ENCODE data around the gene ADAMTS17. TPM values are rescaled to one million over a fixed set of nuclear protein-coding genes. Genes with fewer than 3 reads are reported as not detected.

Gene ADAMTS17
- total RNA-seq, 1 experiment from 2014 or later: 3.2 TPM

DNA sequence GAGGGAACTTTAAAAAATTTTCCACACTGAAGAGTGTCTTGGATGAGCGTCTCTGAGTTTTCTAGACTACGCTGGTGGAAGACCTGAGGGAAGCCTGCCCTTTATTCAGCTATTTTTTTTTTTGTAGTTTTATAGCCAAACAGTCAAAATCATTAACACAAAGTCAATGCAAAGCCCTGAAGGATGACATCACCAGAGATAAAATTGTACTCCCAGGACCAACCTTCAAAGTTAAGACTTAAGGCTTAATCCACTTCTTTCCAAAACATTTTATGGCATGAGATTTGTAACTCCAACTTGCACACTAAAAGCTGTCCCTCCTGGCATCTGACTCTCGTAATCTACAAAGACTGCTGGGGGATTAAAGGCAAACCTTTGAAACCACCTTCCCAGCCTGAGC lies 345.1 kb downstream of the ADAMTS17 start:
- H3K27ac ChIP-seq: no peak overlapping the region
- CTCF ChIA-PET: no interaction called here
- no peaks in the 10 kb centered on the region for H3K9me2 ChIP-seq (ENCODE audit: insufficient read depth)
- POLR2A ChIA-PET (ENCODE audit: unreplicated experiment): interaction anchor here (0.7 kb wide), 1 partner anchor 13 kb away, joined by 17 read pairs; no protein-coding TSS in a partner anchor
- H3F3A ChIP-seq (ENCODE audit: insufficient read depth, low read depth): no peaks in the 10 kb centered on the region
- H3K9me3 ChIP-seq (ENCODE audit: insufficient read depth, low read depth): no peaks in the 10 kb centered on the region
- no peaks in the 10 kb centered on the region for H3K27me3 ChIP-seq (ENCODE audit: insufficient read depth, low read depth)
- intact Hi-C loops (cut with micrococcal nuclease; ENCODE audit: unreplicated experiment): no loop called here
- H3K36me3 ChIP-seq (ENCODE audit: low read depth): no peaks in the 10 kb centered on the region
- no peaks in the 10 kb centered on the region for H3K79me2 ChIP-seq (ENCODE audit: low read depth)
- no peak for DNase-seq
- no TSS peak for BruUV-seq (replicated peaks)
- no peak overlapping the region for H2AFZ ChIP-seq
- H3K4me2 ChIP-seq: no peak overlapping the region
- no peaks in the 10 kb centered on the region for H4K20me1 ChIP-seq (ENCODE audit: insufficient read depth)
- no peaks in the 10 kb centered on the region for H3K4me1 ChIP-seq (replicated peaks; ENCODE audit: insufficient read depth)
- no peak for TF ChIP-seq EZH2 (IDR thresholded peaks at IDR 0.05; ENCODE audit: low read depth)
- TF ChIP-seq, protein P1, sequence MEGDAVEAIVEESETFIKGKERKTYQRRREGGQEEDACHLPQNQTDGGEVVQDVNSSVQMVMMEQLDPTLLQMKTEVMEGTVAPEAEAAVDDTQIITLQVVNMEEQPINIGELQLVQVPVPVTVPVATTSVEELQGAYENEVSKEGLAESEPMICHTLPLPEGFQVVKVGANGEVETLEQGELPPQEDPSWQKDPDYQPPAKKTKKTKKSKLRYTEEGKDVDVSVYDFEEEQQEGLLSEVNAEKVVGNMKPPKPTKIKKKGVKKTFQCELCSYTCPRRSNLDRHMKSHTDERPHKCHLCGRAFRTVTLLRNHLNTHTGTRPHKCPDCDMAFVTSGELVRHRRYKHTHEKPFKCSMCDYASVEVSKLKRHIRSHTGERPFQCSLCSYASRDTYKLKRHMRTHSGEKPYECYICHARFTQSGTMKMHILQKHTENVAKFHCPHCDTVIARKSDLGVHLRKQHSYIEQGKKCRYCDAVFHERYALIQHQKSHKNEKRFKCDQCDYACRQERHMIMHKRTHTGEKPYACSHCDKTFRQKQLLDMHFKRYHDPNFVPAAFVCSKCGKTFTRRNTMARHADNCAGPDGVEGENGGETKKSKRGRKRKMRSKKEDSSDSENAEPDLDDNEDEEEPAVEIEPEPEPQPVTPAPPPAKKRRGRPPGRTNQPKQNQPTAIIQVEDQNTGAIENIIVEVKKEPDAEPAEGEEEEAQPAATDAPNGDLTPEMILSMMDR (conservative IDR thresholded peaks at IDR 0.05): no peak
- H3K4me3 ChIP-seq: no peak overlapping the region

DNA sequence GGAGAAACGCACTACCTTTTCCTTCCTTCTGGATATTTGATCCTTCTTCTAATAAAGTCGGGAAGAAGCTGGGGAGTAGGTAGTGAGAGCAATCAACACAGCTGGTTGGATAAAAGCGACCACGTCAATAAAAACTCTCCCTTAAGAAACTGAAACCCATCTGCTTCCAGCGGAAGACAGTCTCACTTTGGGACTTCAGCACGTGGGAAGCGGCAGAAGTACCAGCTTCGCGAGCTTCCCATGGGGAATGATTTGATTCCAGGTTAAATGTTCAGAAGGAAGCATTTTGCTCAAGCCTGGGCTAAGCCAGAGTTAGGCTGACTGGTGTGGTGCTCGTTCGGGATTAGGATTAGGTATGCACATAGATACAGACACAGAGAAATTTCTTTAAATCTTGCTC lies 346.2 kb downstream of the ADAMTS17 start:
- H3K9me2 ChIP-seq (ENCODE audit: insufficient read depth): no peaks in the 10 kb centered on the region
- H4K20me1 ChIP-seq (ENCODE audit: insufficient read depth): no peaks in the 10 kb centered on the region
- H3K9me3 ChIP-seq (ENCODE audit: insufficient read depth, low read depth): no peaks in the 10 kb centered on the region
- no peaks in the 10 kb centered on the region for H3K79me2 ChIP-seq (ENCODE audit: low read depth)
- ChIA-PET POLR2A (ENCODE audit: unreplicated experiment) (interaction anchor here (0.6 to 0.7 kb wide), 2 partner anchors 313 to 527 kb away, joined by 3 to 4 read pairs; no protein-coding TSS in a partner anchor), CTCF (no interaction called here)
- H3K27me3 ChIP-seq (ENCODE audit: insufficient read depth, low read depth): no peaks in the 10 kb centered on the region
- BruUV-seq (replicated peaks): no TSS peak
- no peak overlapping the region for H3K4me3 ChIP-seq
- no peaks in the 10 kb centered on the region for H3K4me1 ChIP-seq (replicated peaks; ENCODE audit: insufficient read depth)
- H3F3A ChIP-seq (ENCODE audit: insufficient read depth, low read depth): no peaks in the 10 kb centered on the region
- no peak overlapping the region for H2AFZ ChIP-seq
- no peak for TF ChIP-seq EZH2 (IDR thresholded peaks at IDR 0.05; ENCODE audit: low read depth)
- TF ChIP-seq, protein P1 (conservative IDR thresholded peaks at IDR 0.05): no peak
- no peaks in the 10 kb centered on the region for H3K36me3 ChIP-seq (ENCODE audit: low read depth)
- intact Hi-C loops (cut with micrococcal nuclease; ENCODE audit: unreplicated experiment): no loop called here
- no peak overlapping the region for H3K27ac ChIP-seq
- no peak overlapping the region for H3K4me2 ChIP-seq
- DNase-seq: no peak

DNA sequence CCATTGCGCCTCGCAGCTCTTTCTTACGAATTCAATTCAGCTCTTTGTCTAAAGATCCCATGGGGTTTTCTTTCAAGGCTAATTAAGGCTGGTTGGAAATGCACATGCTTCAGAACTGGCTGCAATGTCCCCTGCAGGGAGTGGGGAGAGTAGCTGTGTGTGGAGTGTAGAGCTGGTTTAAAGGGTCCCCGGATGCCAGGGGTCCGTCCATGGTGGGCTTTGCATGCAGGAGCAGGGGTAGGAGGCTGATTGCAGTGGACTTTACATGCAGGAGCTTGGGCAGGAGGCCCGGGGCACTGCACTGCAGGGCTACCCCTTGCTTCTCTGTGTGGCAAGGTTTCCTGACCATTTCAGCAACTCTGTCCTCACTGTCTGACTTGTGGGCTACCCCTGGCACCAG lies 346.9 kb downstream of the ADAMTS17 start:
- intact Hi-C loops (cut with micrococcal nuclease; ENCODE audit: unreplicated experiment): no loop called here

More for the DNA sequence above, 346.9 kb downstream of the ADAMTS17 start:
- Histone ChIP-seq H3K4me2 (no peak overlapping the region), H2AFZ (no peak overlapping the region), H3K9me2 (ENCODE audit: insufficient read depth) (no peaks in the 10 kb centered on the region), H3K27me3 (ENCODE audit: insufficient read depth, low read depth) (no peaks in the 10 kb centered on the region), H3K36me3 (ENCODE audit: low read depth) (no peaks in the 10 kb centered on the region), H3K79me2 (ENCODE audit: low read depth) (no peaks in the 10 kb centered on the region), H3K9me3 (ENCODE audit: insufficient read depth, low read depth) (no peaks in the 10 kb centered on the region), H3K4me3 (no peak overlapping the region), H3K27ac (no peak overlapping the region), H3K4me1 (replicated peaks; ENCODE audit: insufficient read depth) (no peaks in the 10 kb centered on the region), H3F3A (ENCODE audit: insufficient read depth, low read depth) (no peaks in the 10 kb centered on the region), H4K20me1 (ENCODE audit: insufficient read depth) (no peaks in the 10 kb centered on the region)
- POLR2A ChIA-PET (ENCODE audit: unreplicated experiment): interaction anchor here (0.6 to 0.7 kb wide), 2 partner anchors 229 to 314 kb away, joined by 3 to 4 read pairs; no protein-coding TSS in a partner anchor
- CTCF ChIA-PET: interaction anchor here (0.6 kb wide), 1 partner anchor 136 kb away, joined by 3 read pairs; no protein-coding TSS in a partner anchor
- BruUV-seq (replicated peaks): no TSS peak
- TF ChIP-seq, protein P1 (conservative IDR thresholded peaks at IDR 0.05): no peak
- TF ChIP-seq EZH2 (IDR thresholded peaks at IDR 0.05; ENCODE audit: low read depth): no peak
- no peak for DNase-seq
